HUES64 (cell line): ENCODE measurements around the gene NEDD8.
"Not testable (repeated sequence)": the region's sequence is repeated elsewhere in the genome, so short reads cannot be mapped to it uniquely, and the experiment has no call there.

Source experiments
- H3K27ac ChIP-seq: 2 replicates; pipeline ENCODE4 v1.7.0; 2013; ENCODE audit warnings: low read depth, low read length, inconsistent platforms
- H3K27me3 ChIP-seq: 2 replicates; pipeline ENCODE4 v1.6.1; 2013; ENCODE audit warnings: mild to moderate bottlenecking, low read length; ENCODE audit not compliant: insufficient read depth
- H3K36me3 ChIP-seq: 2 replicates; pipeline ENCODE4 v1.6.1; 2013; ENCODE audit warnings: mild to moderate bottlenecking, low read length; ENCODE audit not compliant: insufficient read depth
- H3K4me1 ChIP-seq: 2 replicates; pipeline ENCODE4 v1.6.1; 2013; ENCODE audit warnings: mild to moderate bottlenecking, low read length, moderate library complexity; ENCODE audit not compliant: insufficient read depth
- H3K4me3 ChIP-seq: 2 replicates; pipeline ENCODE4 v1.5.1; 2013; ENCODE audit warnings: mild to moderate bottlenecking, low read length, moderate library complexity
- H3K9ac ChIP-seq: 2 replicates; pipeline ENCODE4 v1.6.1; 2013; ENCODE audit warnings: mild to moderate bottlenecking, low read depth, low read length
- H3K9me3 ChIP-seq: 2 replicates; pipeline ENCODE4 v1.6.1; 2013; ENCODE audit warnings: low read depth, low read length; ENCODE audit not compliant: insufficient read depth
- WGBS: fragments of 150-250, 120-280 bp; methylation state at CpG from one replicate; pipeline ENCODE4 v1.1.7; 2013; ENCODE audit warnings: missing lambda C conversion rate; 5-methylcytosine and 5-hydroxymethylcytosine counted together

NEDD8 gene

DNA sequence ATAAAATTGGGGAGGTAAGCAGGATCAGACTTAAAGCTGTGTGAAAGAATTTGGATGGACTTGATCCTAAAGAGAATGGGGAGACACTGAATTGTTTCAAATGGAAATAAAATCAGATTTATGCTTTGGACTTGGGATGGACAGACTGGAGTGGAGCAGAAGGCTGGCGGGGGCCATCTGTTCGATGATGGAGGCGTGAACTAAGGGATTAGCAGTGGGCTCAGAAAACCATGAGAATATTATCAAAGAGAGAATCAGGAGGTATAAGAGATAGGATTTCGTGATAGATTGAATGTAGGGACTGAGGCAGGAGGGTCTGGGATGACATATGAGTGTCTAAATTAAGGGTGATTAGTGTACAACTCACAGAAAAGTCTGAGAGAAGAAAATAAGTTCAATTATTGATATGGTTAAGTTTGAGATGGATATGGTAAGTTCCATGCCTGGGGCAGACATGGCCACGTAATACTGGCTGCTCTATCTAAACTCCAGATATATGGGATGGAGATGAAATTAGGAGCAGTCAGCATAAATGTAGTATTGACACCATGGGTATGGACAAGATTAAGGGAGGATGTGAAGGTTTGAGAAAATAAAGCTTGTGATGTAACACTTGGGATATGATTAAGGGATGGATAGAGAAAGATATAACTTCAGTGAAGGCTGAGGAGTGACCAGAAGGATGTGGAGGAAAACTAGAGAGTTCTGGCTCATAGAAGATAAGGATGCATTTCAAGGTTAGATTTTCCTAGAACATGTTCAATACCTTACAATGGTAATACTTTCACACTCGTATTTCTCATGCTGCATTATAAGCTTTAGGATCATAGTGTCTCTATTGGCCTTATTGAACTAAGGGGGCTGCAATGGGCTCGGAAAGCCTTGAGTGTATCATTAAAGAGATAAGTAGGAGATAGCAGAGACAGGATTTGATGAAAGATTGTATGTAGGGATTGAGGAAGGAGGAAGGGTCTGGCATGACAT, 27.7 kb downstream of the NEDD8 start:
- H3K36me3 ChIP-seq: peaks cover 61% of the 10 kb centered on the region
- 92% methylated on average over 7 of the region's 7 CpGs for WGBS
- H3K27me3 ChIP-seq: no peaks in the 10 kb centered on the region
- H3K9me3 ChIP-seq: peaks cover 7% of the 10 kb centered on the region
- no peak overlapping the region for H3K4me3 ChIP-seq
- H3K4me1 ChIP-seq: peaks cover 5% of the 10 kb centered on the region; the same call in 1 of the 2 replicates
- no peak overlapping the region for H3K9ac ChIP-seq
- no peak overlapping the region for H3K27ac ChIP-seq

DNA sequence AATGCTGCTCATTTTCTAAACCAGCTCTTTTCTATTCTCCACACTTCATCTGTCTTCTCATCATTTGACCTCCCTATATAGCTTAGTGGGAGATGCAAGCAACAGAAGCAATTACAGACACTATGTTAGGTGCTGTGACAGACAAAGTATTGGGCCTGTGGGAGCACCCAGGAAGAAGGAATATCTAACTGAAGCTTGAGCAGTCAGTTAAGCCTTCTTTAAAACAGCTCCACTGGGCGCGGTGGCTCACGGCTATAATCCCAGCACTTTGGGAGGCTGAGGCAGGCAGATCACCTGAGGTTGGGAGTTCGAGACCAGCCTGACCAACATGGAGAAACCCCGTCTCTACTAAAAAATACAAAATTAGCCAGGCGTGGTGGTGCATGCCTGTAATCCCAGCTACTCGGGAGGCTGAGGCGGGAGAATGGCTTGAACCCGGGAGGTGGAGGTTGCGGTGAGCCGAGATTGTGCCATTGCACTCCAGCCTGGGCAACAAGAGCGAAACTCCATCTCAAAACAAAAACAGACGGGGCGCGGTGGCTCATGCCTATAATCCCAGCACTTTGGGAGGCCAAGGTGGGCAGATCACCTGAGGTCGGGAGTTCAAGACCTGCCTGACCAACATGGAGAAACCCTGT, 28.8 kb downstream of the NEDD8 start:
- 93% methylated on average over 16 of the region's 16 CpGs for WGBS
- not testable (repeated sequence) for H3K9ac ChIP-seq, H3K4me1 ChIP-seq, H3K9me3 ChIP-seq, H3K27me3 ChIP-seq, H3K4me3 ChIP-seq
- Histone ChIP-seq H3K36me3 (peaks cover 51% of the 10 kb centered on the region), H3K27ac (peak overlapping the region; percentile 25; the same call in 1 of the 2 replicates)

DNA sequence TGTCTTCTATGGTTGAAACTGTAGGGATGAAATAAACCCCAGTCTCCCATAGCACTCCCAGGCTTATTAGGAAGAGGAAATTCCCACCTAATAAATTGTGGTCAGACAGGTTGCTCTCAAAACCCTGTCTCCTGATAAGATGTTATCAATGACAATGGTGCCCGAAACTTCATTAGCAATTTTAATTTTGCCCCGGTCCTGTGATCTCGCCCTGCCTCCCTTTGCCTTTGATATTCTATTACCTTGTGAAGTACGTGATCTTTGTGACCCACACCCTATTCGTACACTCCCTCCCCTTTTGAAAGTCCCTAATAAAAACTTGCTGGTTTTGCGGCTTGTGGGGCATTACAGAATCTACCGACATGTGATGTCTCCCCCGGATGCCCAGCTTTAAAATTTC, 29.6 kb downstream of the NEDD8 start:
- H3K4me3 ChIP-seq, H3K9me3 ChIP-seq, H3K9ac ChIP-seq, H3K4me1 ChIP-seq, H3K27me3 ChIP-seq: not testable (repeated sequence)
- peak overlapping the region; percentile 79; the same call in 1 of the 2 replicates for H3K27ac ChIP-seq
- H3K36me3 ChIP-seq: peaks cover 43% of the 10 kb centered on the region
- 15% methylated on average over 8 of the region's 8 CpGs for WGBS

DNA sequence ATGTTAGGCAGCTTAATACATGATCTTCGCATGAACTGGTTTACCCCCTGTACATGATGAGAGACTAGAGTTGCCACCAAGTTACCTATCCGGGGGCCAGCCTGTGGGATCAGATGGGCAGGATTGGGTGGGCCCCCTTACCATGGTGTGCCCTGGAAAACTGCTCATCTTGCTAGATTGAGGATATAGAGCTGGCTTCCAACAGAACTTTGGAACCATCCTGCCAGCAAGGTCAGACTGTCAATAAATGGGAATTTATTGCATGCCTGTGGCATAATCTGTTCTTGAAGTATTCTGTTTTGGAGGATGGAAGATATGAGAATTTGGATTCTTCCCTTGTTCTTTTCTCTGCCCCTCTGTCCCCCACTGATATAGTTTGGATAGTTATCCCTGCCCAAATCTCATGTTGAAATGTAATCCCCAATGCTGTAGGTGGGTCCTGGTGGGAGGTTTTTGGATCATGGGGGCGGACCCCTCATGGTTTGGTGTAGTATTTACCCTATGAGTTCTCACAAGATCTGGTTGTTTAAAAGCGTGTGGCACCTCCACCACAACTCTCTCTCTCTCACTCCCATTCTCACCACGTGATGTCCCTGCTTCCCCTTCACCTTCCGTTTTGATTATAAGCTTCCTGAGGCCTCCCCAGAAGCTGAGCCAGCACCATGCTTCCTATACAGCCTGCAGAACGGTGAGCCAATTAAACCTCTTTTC, 33.2 kb downstream of the NEDD8 start:
- Histone ChIP-seq H3K36me3 (peaks cover 12% of the 10 kb centered on the region), H3K27me3 (no peaks in the 10 kb centered on the region), H3K27ac (no peak overlapping the region), H3K4me3 (no peak overlapping the region), H3K4me1 (peaks cover 5% of the 10 kb centered on the region; the same call in 1 of the 2 replicates), H3K9me3 (peaks cover 7% of the 10 kb centered on the region), H3K9ac (no peak overlapping the region)
- WGBS: 93% methylated on average over 6 of the region's 7 CpGs

DNA sequence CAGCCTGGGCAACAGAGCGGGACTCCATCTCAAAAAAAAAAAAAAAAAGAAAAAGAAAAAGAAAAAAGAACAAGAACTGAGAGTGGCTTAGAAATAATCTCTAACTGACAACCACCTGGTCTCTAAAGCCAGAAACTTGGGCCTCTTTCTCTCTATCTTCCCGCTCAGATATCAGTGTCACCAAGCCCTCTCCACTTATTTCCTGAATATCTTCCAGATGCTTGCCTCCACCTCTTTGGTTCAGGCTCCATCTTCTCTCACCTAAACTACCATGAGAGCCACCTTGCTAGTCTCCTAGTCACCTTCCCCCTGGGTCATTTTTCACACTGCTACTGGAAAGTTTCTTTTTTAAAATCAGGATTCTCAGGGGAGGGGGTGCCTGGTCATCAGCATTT, 35.1 kb downstream of the NEDD8 start:
- Histone ChIP-seq H3K9me3 (peaks cover 7% of the 10 kb centered on the region), H3K4me1 (no peaks in the 10 kb centered on the region; the same call in 1 of the 2 replicates), H3K4me3 (peak overlapping the region; percentile 16; the same call in 1 of the 2 replicates), H3K9ac (no peak overlapping the region), H3K36me3 (peaks cover 26% of the 10 kb centered on the region), H3K27ac (no peak overlapping the region), H3K27me3 (no peaks in the 10 kb centered on the region)
- WGBS: 83% methylated on average over 1 of the region's 2 CpGs

DNA sequence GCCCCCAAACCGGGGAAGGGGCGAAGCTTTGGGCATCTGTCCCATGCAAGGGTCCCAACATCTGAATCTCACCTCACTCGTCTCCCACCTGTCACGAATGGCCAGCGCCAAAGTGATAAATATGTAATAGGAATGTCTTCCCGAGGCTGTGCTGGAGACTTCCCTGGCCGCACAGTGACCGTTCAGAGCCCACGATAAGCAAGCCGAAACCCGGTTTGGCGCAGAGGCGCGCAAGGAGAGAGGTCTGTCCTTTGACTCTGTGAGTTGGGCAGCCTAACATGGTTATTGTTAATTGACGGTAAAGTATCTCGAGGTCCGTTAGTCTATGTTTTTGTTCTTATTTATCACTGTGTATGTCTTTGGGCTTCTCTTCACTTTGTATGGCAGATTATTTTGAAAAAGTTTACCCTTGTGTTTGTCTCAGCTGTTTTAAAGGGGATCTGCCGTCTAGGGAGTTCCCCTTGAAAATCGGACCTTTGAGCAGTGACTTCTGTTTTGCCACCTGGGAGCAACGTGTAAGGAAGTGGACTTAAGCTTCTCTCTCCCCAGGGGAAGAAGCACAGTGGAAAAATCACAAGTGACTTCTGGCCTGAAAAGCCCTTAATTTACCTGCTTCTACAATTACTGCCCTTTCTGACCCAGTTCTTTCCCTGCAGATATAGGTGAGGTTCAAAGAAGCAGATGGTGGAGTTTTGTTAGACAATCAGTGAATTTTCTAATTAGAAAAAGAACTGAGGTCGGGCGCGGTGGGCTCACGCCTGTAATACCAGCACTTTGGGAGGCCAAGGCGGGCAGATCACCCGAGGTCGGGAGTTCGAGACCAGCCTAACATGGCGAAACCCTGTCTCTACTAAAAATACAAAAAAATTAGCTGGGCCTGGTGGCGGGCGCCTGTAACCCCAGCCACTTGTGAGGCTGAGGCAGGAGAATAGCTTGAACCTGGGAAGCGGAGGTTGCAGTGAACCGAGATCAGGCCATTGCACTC, 35.8 kb downstream of the NEDD8 start:
- Histone ChIP-seq H3K4me3 (peak overlapping the region; percentile 95), H3K9me3 (peaks cover 2% of the 10 kb centered on the region; the same call in 1 of the 2 replicates), H3K9ac (peak overlapping the region; percentile 98), H3K4me1 (no peaks in the 10 kb centered on the region; the same call in 1 of the 2 replicates), H3K36me3 (peaks cover 28% of the 10 kb centered on the region), H3K27ac (peak overlapping the region; percentile 100), H3K27me3 (no peaks in the 10 kb centered on the region)
- WGBS: 37% methylated on average over 33 of the region's 33 CpGs

DNA sequence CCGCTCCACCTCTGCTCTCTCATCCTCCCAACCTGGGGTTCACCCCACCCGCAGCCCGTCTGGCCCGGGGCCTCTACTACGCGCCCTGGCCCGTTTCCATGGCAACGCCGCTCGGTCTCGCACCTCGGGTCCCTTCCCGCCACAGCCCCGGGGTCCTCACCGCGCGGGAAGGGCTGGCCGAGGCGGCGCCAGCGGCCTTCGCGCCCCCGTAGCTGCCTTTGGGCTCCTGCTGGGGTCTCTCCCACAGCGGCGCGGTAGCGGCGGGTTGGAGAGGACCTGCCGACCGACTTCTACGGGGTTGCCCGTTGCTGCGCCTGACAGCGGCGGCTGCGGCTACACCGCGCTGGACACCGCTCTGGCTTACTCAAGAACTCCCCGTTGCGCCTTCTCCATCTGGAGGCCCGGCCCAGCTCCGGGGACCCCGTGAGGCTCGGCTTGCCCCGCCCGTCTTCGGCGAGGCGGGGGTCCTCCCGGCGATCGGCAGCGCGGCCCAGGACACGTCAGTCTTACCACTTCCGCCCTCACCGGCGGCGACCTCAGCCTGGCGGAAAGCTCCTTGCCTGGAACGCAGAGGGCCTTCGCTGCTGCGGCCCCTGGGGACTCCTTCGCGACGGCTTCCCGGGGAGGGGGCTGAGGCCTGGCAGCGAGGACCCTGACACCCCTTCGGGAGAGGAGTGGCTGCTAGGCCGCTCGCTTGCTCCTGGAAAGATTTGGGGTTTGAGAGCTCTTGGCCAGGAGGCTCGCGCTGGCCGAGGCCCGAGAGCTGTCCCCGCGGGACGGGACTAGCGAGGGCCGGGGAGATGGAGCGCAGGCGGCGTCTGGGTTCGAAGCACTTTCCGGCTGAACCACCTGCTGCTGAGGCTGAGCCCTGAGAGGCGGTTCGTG, 36.7 kb downstream of the NEDD8 start, which contains the start of gene TM9SF1:
Gene TM9SF1, minus strand, starts transcription at position 256 of the 885 bp plus-strand sequence. CDS start 422 bp downstream, outside the sequence.
- H3K27ac ChIP-seq: peak within 1 kb of the TSS; percentile 100
- under 1% methylated on average over 89 of the region's 89 CpGs for WGBS

DNA sequence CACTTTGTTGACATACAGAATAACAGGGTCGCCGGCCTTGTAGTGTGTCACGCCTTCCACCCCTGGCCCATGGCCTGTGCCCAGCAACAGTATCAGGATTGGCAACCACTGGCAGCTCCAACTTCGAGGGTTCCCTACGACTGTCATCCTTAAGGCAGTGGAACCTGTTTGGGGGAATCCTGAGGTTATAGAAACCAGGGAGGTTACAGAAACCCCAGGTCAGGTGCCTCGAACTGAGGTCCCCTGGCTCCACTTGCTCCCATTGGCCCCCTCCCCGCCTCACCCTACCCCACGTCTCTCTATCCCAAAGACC, 37.3 kb downstream of the NEDD8 start:
- H3K4me1 ChIP-seq: no peaks in the 10 kb centered on the region
- H3K36me3 ChIP-seq: peaks cover 32% of the 10 kb centered on the region
- peak overlapping the region; percentile 100; the same call in 1 of the 2 replicates for H3K27ac ChIP-seq
- H3K9me3 ChIP-seq: no peaks in the 10 kb centered on the region
- 64% methylated on average over 8 of the region's 8 CpGs for WGBS
- peak overlapping the region; percentile 98 for H3K9ac ChIP-seq
- H3K4me3 ChIP-seq: peak overlapping the region; percentile 95
- no peaks in the 10 kb centered on the region for H3K27me3 ChIP-seq

More for the DNA sequence above, 36.7 kb downstream of the NEDD8 start, which contains the start of gene TM9SF1:
- peak within 1 kb of the TSS; percentile 98 for H3K9ac ChIP-seq
- H3K4me1 ChIP-seq: no peaks in the 10 kb centered on the region
- H3K9me3 ChIP-seq: no peaks in the 10 kb centered on the region
- peaks cover 28% of the 10 kb centered on the region for H3K36me3 ChIP-seq
- no peaks in the 10 kb centered on the region for H3K27me3 ChIP-seq
- peak within 1 kb of the TSS; percentile 95 for H3K4me3 ChIP-seq

DNA sequence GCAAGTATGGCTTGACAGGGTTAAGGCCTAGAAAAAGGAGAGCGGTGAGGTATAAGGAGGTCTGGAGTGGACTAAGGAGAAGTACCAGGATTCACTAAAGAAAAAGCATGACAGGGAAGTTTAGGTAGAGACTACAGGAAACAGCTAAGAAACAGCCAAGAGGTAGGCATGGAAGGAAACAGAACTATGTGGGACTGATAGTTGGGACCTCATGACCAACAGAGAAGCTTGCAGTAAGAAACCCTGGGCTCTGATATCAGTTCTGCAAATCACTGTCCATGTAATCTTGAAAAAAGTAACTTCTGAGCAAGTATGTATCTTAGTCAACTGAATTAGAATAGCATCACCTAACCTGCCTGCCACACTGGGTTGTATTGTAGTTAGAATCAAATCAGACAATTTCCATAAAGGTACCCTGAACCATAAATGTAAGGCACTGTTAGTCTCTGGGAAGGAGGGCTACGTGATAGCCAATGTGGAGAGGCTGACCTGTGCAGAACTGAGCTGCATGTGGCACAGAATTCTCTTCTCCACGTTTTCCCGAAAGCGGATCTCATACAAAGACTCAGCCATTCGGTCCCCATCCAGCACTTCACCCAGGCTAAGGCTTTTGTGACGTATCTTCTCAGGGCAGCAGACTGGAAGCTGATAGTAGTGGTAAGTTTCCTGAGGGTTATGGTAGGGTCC, 37.8 kb downstream of the NEDD8 start:
- H3K9me3 ChIP-seq: no peaks in the 10 kb centered on the region
- H3K27me3 ChIP-seq: no peaks in the 10 kb centered on the region
- peaks cover under 1% of the 10 kb centered on the region; the same call in 1 of the 2 replicates for H3K4me1 ChIP-seq
- peaks cover 33% of the 10 kb centered on the region for H3K36me3 ChIP-seq
- H3K9ac ChIP-seq: 0 out of 2 replicates have a peak overlapping the region, but pooled peaks have one; percentile 98
- WGBS: 90% methylated on average over 7 of the region's 7 CpGs
- H3K4me3 ChIP-seq: peak overlapping the region; percentile 95
- no peak overlapping the region for H3K27ac ChIP-seq
